Stimulated activated CD4-positive, alpha-beta T cell treated with anti-CD3 and anti-CD28 coated beads, Interleukin-1b, Interleukin-23, amount 100 ng/mL, for 4 hours (primary cell): ENCODE results near the gene RNMT.
A peak's percentile ranks its signal among the peaks of the same experiment; 100 is the strongest.
"Not testable (repeated sequence)": the region's sequence is repeated elsewhere in the genome, so short reads cannot be mapped to it uniquely, and the experiment has no call there.

ENCODE experiments used
- DNase-seq, 2 donors: peaks; one replicate each; pipeline ENCODE4 v3.0.0-alpha.2; 2020; ENCODE audit warnings: low read depth in 2 of 2

Gene RNMT

GRCh38 chr18:13726232-13726971 is at the start of gene RNMT, which contains the start of gene FAM210A:
RNMT (plus strand) TSS chr18:13726673; CDS start chr18:13731518, 4,845 bp downstream.
FAM210A (minus strand) TSS chr18:13726558; CDS start chr18:13682077, 44,481 bp downstream.
- DNase-seq, result peak; percentile 86 to 91

- DNase-seq, result not testable (repeated sequence)
Observed at GRCh38 chr18:13677350-13677749, 49.1 kb upstream of the RNMT start.

- DNase-seq, result no peak
Observed at GRCh38 chr18:13680612-13681011, 45.9 kb upstream of the RNMT start.

GRCh38 chr18:13681701-13682100 is 44.8 kb upstream of the RNMT start:
- DNase-seq, result no peak

GRCh38 chr18:13684546-13684945 is 41.9 kb upstream of the RNMT start:
- DNase-seq, result no peak

GRCh38 chr18:13688191-13689136 is 38.0 kb upstream of the RNMT start:
- DNase-seq, result no peak

GRCh38 chr18:13690060-13690459 is 36.4 kb upstream of the RNMT start:
- not testable (repeated sequence) for DNase-seq

GRCh38 chr18:13695337-13695736 is 31.1 kb upstream of the RNMT start:
- DNase-seq, result not testable (repeated sequence)

- DNase-seq, result no peak
Observed at GRCh38 chr18:13696961-13697360, 29.5 kb upstream of the RNMT start.

GRCh38 chr18:13700153-13700552 is 26.3 kb upstream of the RNMT start:
- DNase-seq, result no peak

GRCh38 chr18:13703899-13704298 is 22.6 kb upstream of the RNMT start:
- DNase-seq, result no peak

GRCh38 chr18:13710414-13710831 is 16.1 kb upstream of the RNMT start:
- DNase-seq, result no peak

- no peak for DNase-seq
Observed at GRCh38 chr18:13712400-13713131, 13.9 kb upstream of the RNMT start.

- DNase-seq, result no peak
Observed at GRCh38 chr18:13713455-13714055, 12.9 kb upstream of the RNMT start.

- DNase-seq, result no peak
Observed at GRCh38 chr18:13715330-13715729, 11.1 kb upstream of the RNMT start.

- no peak for DNase-seq
Observed at GRCh38 chr18:13716916-13717315, 9.6 kb upstream of the RNMT start.

GRCh38 chr18:13720123-13720522 is 6.3 kb upstream of the RNMT start:
- DNase-seq, result no peak

GRCh38 chr18:13720847-13721246 is 5.6 kb upstream of the RNMT start:
- no peak for DNase-seq

- DNase-seq, result no peak
Observed at GRCh38 chr18:13725566-13726231, 774 bp upstream of the RNMT start.

- DNase-seq, result peak in 1 of 2 donors; percentile 3
Observed at GRCh38 chr18:13726972-13727331, 479 bp downstream of the RNMT start.

- no peak for DNase-seq
Observed at GRCh38 chr18:13730481-13730880, 4.0 kb downstream of the RNMT start.
